Gastrocnemius medialis (tissue), 4 donors: ENCODE data around the gene GALNT17.

Experiments
- POLR2A ChIP-seq, 2 donors: fragments of 450-650 bp; IDR thresholded peaks; one replicate each; pipeline ENCODE4 v1.6.1; 2017; ENCODE audit warnings: antibody characterized with exemption in 2 of 2, mild to moderate bottlenecking in 2 of 2, moderate library complexity in 2 of 2
- TF ChIP-seq, protein P1 (sequence below), 5 experiments: fragments of 450-650 bp in 3 of 5; fragments of 200-600 bp in 2 of 5; sonication (generic) in 2 of 5; IDR thresholded peaks in 4 of 5; conservative IDR thresholded peaks in 1 of 5; 1 replicate in 4 of 5; 2 replicates in 1 of 5; pipeline ENCODE4 v1.5.1; 2016 to 2019; ENCODE audit warnings: antibody characterized with exemption in 5 of 5, mild to moderate bottlenecking in 3 of 5, moderate library complexity in 3 of 5

DNA sequence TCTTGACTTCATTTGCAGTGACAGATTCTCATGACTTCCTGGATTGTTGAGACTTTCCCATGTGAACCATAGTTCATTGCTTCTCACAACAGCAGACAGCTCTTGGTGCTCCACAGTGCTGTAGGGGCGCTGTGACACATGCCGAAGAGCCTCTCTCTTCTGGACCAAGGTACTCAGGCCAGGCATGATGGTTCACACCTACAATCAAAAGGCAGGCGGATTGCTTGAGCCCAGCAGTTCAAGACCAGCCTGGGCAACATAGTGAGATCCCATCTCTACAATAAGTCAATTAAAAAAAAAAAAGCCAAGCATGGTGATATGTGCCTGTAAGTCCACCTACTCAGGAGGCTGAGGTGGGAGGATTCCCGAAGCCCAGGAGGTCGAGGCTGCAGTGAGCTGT lies 354.5 kb downstream of the GALNT17 start:
- TF ChIP-seq, protein P1, sequence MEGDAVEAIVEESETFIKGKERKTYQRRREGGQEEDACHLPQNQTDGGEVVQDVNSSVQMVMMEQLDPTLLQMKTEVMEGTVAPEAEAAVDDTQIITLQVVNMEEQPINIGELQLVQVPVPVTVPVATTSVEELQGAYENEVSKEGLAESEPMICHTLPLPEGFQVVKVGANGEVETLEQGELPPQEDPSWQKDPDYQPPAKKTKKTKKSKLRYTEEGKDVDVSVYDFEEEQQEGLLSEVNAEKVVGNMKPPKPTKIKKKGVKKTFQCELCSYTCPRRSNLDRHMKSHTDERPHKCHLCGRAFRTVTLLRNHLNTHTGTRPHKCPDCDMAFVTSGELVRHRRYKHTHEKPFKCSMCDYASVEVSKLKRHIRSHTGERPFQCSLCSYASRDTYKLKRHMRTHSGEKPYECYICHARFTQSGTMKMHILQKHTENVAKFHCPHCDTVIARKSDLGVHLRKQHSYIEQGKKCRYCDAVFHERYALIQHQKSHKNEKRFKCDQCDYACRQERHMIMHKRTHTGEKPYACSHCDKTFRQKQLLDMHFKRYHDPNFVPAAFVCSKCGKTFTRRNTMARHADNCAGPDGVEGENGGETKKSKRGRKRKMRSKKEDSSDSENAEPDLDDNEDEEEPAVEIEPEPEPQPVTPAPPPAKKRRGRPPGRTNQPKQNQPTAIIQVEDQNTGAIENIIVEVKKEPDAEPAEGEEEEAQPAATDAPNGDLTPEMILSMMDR (IDR thresholded peaks at IDR 0.05 in 4 of 5, conservative IDR thresholded peaks at IDR 0.05 in 1 of 5), result no peak
- no peak for TF ChIP-seq POLR2A (IDR thresholded peaks at IDR 0.05)
